Activated CD8-positive, alpha-beta memory T cell treated with anti-CD3 and anti-CD28 coated beads, Interleukin-2, amount 50 U/mL, for 48 hours (primary cell): Measurements from ENCODE around the gene ACVR1.
"Not testable (repeated sequence)": the region's sequence is repeated elsewhere in the genome, so short reads cannot be mapped to it uniquely, and the experiment has no call there.

Experiments
- DNase-seq: peaks from one replicate; pipeline ENCODE4 v3.0.0-alpha.2; 2020

ACVR1 gene

GRCh38 chr2:157893611-157894010 lies 17.5 kb upstream of the ACVR1 start:
- no peak for DNase-seq

GRCh38 chr2:157891643-157892041 lies 15.5 kb upstream of the ACVR1 start:
- no peak for DNase-seq

DNA sequence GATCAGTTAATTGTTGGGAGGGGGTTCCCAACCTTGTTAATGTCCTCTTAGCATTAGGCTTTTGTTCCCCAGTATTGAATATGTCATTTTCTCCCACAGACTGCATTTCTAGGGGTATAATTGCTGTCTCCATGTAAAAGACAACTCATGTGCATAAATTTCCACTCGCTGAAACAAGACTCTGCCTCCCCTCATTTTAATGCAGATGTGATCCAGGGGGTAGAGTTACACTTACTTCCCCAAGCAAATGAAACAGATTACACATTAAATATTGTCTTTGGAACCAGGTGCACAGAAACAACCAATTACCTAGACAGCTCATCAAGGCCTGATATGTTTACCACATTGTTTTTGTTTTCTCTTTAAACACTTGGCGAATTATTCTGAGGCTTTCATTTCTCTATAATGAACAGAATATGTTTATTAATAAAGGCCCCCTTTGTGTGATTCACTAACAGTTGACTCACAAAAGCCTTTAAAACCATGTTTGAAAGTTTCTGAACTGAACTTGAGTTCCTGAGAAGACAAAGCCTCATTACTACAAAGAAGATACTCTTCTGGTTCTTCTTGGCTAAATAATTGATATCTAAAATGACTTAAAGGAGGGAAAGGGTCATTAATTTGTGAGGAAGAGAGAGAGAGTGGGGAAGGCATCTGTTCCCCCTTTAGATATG lies 15.0 kb upstream of the ACVR1 start:
- no peak for DNase-seq

DNA sequence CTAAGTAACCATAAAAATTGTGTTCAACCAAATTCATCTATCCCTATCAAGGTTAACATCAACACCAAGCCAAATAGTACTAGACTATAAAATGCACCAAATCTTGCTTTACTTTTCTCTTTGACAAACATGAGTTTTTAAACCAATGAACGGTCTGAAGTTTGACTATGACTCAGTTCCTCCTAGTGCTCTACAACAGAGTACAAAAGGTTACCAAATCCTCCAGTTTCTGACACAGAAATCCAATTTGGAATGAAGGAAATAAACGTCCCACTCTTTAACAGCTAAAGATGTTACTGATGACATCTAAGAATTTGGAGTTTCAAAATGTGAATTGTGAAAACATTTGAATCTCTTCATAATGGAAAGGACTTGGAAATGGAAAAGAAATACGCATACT lies 11.8 kb upstream of the ACVR1 start:
- no peak for DNase-seq

DNA sequence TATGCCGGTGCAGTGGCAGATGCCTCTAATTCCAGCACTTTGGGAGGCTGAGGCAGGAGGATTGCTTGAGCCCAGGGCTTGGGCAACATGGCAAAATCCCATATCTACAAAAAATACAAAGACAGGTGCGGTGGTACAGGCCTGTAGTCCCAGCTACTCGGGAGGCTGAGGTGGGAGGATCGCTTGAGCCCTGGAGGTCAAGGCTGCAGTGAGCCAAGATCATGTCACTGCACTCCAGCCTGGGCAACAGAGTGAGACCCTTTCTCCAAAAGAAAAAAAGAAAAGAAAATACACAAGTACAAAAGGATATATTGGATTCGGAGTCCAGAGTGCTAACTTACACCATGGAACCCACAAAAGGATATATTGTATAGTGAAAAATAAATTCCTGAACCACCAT lies 8.4 kb upstream of the ACVR1 start:
- DNase-seq: not testable (repeated sequence)

DNA sequence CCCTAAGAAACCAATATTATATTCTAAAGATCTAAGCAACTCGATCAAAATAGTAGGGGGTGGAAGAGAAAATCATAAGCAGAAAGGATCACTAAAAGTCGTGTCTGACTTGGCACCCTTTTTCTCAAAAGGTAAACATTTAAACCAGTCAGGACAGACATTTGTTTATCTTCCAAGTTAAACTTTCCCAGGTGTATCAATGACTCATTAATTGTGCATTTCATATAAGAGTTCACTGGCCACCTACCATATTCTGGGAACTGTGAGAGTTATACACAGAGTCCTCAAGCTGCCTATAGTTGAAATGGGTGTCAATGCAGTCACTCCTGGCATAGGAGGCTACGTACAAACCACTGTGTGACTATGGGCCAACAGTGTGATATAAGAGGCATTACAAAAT lies 4.8 kb upstream of the ACVR1 start:
- DNase-seq: no peak

GRCh38 chr2:157877761-157878400 lies 1.8 kb upstream of the ACVR1 start:
- DNase-seq: no peak

DNA sequence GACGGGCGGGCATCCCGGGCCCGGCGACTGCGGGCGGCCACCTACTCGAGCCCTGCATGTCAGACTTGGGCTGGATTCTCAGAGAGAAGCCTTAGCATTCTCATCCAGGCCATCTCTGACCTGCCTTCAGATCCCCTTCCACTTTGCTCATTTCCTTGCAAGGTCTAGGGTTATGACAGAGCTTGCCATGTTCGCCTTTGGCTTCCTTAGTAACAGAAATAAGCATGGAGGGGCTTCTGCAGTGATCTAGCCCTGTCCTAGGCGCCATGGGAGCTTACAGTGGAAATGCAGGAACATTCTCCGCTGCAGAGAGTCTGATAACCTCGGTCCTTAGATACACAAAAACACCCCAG lies 632 bp upstream of the ACVR1 start:
- DNase-seq: no peak

GRCh38 chr2:157875641-157876065 lies 477 bp downstream of the ACVR1 start:
- peak; percentile 82 for DNase-seq

DNA sequence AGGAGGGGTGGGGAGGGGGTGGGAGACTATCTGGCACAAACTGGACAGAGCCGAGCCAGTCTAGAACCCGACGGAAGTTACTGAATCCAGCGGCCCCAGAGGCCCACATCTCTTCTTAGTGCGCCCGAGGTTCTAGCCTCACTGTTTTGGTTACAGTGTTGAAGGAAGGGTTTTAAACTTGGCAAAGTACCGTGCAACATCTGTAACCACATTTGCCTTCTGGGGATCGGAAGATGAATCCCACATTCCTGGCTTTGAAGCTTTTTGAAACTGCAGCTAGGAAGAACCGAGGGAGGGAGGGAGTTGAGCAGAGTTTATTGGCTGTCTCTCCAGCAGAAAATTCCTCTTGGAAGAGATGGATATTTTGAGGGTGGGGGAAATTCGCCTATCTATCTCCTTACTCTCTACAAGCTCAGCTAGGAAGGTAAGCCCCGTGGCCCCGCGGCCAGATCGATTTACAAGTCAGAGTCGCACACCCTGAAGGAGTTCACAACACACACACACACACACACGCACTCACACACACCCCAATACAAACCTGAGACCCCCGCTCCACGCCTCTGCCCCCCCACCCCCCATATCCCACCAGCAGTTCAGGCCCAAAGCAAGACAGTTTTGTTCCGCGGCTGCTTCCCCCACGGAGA lies 1.0 kb downstream of the ACVR1 start:
- no peak for DNase-seq

DNA sequence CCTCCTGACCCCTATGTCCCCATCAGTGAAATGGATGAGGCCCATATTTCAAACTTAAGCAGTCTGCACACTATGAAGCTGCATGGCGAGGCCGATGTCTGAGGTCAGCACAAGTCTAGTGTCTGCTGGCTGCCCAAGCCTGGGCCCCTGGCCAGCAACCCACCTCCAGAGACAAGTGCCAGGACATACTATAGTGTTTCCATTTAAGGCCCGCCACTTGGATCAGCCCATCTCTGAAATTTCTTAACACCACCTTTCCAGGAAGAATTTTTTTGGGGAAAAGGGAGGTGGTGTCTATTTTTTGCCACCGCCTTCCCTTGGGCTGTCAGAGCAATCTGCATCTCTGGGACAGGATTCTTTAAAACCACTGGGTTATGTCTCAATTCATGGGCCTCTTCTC lies 1.8 kb downstream of the ACVR1 start:
- DNase-seq: no peak

DNA sequence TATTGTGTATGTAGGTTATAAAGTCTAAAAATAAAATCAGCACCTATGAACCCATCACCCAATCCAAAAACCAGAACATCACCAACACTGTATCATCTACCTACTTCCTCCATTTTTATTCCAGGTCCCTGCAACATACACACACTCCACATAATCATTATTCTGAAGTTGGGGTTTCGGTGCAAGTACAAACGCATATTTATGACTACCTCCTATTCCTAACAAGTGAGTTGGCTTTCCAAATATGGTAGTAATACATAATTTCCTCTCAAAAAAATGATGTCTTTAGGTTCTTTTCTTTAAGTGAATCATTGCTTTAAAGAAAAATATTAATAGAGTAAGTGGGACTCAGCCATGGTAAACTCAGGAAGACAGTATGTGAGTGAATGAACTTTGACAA lies 3.3 kb downstream of the ACVR1 start:
- no peak for DNase-seq

DNA sequence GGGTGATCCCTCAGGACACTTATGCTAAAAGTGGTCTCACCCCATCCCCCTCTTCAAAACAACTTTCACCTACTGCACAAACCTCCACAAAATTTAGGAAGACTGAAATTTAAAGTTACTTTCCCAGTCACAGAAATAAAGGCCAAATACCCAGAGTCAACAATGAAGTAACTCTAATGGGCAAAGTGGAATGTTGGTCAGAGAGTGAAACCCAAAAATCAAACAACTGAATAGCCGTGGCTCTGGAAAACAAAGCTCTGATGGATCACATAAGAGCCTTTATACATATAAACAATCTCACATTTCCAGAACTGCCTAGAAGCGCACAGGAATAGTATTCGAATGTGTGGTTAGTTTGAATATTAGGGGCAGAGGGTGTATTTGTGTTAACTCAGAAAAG lies 4.7 kb downstream of the ACVR1 start:
- DNase-seq: no peak

DNA sequence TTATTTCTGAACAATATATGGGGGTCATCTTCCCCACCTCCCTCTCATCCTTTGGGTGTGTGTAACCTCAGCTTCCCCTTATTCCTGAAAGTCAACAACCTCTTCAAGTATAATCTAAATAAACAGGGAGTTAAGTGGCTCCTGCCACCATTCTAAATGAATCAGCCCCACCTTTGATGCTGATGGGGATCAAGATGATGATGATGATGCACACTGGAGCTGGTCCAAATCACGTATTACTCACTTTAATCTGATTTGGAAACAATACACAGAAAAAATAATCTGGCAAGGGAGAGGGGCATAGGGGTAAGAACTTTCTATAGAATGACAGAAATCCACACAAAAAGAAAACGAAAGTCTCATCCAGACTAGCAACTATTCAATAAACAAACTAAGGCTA lies 7.1 kb downstream of the ACVR1 start:
- no peak for DNase-seq

- DNase-seq: no peak
Observed at GRCh38 chr2:157867703-157868102, 8.4 kb downstream of the ACVR1 start.

- DNase-seq: no peak
Observed at GRCh38 chr2:157866666-157867642, 9.2 kb downstream of the ACVR1 start.

- DNase-seq: no peak
Observed at GRCh38 chr2:157866202-157866601, 9.9 kb downstream of the ACVR1 start.

DNA sequence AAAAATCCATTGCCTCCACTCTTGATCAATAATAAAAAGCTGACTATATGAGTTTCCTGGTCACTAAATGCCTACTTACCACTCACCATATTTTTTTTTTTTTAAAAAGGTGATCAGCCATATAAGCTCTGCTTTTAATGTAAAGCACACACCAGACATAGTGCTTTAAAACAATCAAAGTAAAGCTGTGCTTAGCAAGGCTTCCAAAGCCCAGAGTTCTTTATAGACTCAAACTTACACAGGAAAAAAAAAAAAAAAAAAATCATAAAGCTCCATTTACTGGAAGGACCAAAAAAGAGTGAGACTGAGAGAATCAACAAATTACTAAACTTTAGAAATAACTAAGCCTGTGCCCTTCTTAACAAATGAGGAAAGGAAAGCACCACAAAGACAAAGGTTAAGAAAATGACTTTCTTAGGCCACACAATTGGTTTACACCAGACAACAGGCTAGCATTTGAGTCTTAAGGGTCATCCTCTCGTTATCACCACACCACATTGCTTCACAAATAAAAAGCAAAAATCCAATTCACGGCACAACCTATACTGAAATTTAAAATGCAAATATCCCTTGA lies 11.2 kb downstream of the ACVR1 start:
- DNase-seq: no peak

DNA sequence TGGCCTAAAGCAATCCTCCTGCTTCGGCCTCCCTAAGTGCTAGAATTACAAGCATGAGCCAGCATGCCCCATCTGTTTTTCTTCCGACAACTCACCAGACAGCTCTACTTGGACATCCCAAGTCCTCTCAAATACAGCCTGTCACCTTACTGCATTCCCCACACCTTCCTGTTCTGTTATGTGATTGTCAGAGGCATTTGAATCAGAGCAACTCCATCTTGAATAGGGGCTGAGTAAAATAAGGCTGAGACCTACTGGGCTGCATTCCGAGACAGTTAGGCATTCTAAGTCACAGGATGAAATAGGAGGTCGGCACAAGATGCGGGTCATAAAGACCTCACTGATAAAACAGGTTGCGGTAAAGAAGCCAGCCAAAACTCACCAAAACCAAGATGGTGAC lies 17.3 kb downstream of the ACVR1 start:
- DNase-seq: no peak

DNA sequence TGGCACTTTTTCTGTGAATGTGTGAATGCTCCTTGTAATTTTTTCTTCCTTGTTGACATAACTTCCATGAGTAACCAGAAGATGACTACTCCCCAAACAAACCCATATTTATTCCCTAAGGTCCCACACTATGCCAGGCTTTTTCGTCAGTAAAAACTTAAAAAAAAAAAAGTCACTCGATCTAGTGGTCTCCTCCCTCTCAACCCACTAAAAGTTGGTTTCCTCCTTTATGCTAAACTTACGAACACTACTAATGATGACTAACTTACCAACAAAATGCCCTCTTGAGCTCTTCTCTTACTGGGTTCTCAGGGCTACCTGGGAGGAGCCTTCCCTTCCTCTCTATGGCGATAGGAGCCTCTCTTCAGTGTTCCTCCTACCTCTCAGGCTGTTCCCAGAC lies 18.2 kb downstream of the ACVR1 start:
- DNase-seq: no peak

DNA sequence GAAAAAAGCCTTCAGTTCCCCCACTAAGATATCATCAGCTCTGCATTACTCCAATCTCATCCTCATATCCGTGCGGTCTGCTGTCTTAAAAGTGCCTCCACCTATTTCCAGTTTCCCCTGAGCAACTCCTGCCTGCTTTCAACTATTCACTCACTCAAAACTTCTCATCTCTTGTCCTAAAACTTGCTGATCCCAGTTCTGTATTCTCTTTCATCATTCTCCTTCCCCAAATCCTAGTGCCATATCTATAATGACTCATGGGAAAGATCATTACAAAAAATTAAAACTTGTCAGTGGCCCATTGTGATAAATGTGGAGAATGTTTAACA lies 20.0 kb downstream of the ACVR1 start:
- DNase-seq: no peak

DNA sequence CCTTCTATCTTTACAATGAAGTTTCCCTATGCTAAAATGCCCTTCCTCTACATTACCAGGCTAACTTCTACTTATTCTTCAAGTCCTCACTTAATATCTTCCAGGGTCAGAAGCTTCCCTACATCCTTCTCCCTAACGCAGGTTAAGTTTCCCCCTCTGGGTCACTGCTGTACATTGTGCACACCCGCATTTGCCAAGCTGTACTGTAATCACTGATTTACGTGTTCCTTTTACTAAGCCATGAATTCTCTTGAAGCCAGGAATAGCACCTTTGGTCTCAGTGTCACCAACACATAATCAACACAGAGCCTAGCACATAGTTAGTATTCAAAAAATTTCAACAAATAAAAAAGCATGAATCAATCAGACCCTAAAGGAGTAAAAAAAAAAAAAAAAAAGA lies 22.3 kb downstream of the ACVR1 start:
- no peak for DNase-seq

DNA sequence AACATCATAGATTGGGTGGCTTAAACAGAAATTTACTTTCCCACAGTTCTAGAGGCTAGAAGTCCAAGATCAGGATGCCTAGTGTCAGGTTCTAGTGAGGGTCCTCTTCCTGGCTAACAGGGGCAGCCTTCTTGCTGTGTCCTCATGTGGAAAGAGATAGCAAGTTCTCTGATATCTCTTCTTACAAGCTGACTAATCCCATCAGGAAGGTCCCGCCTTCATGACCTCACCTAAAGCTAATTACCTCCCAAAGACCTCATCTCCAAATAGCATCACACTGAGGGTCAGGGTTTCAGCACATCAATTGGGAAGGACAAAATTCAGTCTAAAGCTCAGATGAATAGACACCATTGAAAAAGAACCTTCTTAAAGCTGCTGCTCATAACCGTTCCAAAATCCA lies 22.9 kb downstream of the ACVR1 start:
- no peak for DNase-seq
